Neural progenitor cell (in vitro differentiated cells): ENCODE data around the gene ENPP7.

Experiments
- EZH2phosphoT487 ChIP-seq: fragments of 200-600 bp; sonication (generic); IDR thresholded peaks from 2 replicates; pipeline ENCODE4 v1.6.1; 2017; ENCODE audit warnings: antibody characterized with exemption
- TF ChIP-seq, protein P1 (sequence below): fragments of 200-600 bp; sonication (generic); IDR thresholded peaks from 2 replicates; pipeline ENCODE4 v1.5.1; 2017; ENCODE audit warnings: antibody characterized with exemption, mild to moderate bottlenecking

DNA sequence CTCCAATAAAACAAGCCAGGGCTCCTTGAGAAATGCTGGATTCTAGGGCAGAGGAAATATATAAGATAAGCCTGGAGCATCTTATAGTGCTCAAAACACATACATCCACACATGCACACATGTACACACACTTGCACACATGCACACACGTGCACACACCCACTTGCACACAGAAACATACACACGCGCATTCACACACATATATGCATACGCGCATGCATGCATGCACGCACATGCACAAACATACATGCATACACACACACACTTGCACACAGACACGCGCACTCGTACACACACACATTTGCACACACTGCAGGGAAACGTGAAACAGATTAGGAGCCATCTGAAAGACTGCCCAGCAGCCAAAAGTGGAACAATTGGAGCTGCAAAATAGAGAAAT is 8.0 kb upstream of the ENPP7 start:
- TF ChIP-seq, protein P1, sequence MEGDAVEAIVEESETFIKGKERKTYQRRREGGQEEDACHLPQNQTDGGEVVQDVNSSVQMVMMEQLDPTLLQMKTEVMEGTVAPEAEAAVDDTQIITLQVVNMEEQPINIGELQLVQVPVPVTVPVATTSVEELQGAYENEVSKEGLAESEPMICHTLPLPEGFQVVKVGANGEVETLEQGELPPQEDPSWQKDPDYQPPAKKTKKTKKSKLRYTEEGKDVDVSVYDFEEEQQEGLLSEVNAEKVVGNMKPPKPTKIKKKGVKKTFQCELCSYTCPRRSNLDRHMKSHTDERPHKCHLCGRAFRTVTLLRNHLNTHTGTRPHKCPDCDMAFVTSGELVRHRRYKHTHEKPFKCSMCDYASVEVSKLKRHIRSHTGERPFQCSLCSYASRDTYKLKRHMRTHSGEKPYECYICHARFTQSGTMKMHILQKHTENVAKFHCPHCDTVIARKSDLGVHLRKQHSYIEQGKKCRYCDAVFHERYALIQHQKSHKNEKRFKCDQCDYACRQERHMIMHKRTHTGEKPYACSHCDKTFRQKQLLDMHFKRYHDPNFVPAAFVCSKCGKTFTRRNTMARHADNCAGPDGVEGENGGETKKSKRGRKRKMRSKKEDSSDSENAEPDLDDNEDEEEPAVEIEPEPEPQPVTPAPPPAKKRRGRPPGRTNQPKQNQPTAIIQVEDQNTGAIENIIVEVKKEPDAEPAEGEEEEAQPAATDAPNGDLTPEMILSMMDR: no peak
- TF ChIP-seq EZH2phosphoT487: no peak
